ENCODE results near the gene NME4. TPM values are rescaled to one million over a fixed set of nuclear protein-coding genes. Genes with fewer than 3 reads are reported as not detected.
A peak's percentile ranks its signal among the peaks of the same experiment; 100 is the strongest.
"Not testable (repeated sequence)": the region's sequence is repeated elsewhere in the genome, so short reads cannot be mapped to it uniquely, and the experiment has no call there.

NME4 gene
- total RNA-seq, 1 experiment from 2014 or later = 140 TPM

DNA sequence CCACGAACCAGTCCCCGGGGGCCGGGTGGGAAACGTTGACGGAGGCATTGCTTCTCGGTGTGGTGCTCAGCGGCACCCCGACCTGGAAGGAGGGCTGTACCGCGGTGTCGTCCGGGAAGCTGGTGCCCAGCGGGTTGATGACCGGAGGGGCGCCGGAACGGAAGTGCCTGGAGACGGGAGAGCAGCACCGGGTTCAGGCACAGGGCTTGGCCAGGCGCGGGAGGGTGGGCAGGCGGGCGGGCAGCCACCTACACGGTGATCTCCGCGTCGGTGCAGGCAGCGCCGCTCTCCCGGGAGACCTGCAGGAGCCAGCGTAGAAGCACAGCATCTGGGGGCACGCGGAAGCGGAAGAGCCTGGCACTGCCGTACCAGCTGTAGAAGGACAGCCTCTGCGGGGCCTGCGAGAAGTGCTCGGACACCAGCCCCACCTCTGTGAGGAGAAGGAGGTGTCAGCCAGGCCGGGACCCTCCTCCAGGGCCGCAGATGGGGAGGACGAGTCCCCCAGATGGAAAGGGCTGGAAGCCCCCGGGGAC is 19.5 kb upstream of the NME4 start:
- no peak overlapping the region for H3K4me3 Mint-ChIP-seq (ENCODE audit: unreplicated experiment)
- H3K36me3 Mint-ChIP-seq (ENCODE audit: insufficient read depth, unreplicated experiment) = peaks cover 20% of the 10 kb centered on the region
- POLR2A ChIA-PET = no interaction called here
- H3K27ac Mint-ChIP-seq (ENCODE audit: unreplicated experiment) = no peak overlapping the region
- Histone ChIP-seq H3K4me3 (ENCODE audit: low read depth, low read length) (no peak overlapping the region), H3K9me3 (no peaks in the 10 kb centered on the region), H3K36me3 (ENCODE audit: control insufficient read depth, insufficient read depth, low read length) (no peaks in the 10 kb centered on the region; the same call in none of the 2 replicates), H3K27me3 (replicated peaks; ENCODE audit: control insufficient read depth, insufficient read depth, low read length) (no peaks in the 10 kb centered on the region), H3K4me1 (no peaks in the 10 kb centered on the region)
- H3K4me1 Mint-ChIP-seq (ENCODE audit: low read depth, unreplicated experiment) = no peaks in the 10 kb centered on the region
- intact Hi-C loops (cut with micrococcal nuclease; ENCODE audit: unreplicated experiment) = no loop called here
- TF ChIP-seq, protein P1, sequence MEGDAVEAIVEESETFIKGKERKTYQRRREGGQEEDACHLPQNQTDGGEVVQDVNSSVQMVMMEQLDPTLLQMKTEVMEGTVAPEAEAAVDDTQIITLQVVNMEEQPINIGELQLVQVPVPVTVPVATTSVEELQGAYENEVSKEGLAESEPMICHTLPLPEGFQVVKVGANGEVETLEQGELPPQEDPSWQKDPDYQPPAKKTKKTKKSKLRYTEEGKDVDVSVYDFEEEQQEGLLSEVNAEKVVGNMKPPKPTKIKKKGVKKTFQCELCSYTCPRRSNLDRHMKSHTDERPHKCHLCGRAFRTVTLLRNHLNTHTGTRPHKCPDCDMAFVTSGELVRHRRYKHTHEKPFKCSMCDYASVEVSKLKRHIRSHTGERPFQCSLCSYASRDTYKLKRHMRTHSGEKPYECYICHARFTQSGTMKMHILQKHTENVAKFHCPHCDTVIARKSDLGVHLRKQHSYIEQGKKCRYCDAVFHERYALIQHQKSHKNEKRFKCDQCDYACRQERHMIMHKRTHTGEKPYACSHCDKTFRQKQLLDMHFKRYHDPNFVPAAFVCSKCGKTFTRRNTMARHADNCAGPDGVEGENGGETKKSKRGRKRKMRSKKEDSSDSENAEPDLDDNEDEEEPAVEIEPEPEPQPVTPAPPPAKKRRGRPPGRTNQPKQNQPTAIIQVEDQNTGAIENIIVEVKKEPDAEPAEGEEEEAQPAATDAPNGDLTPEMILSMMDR (IDR thresholded peaks at IDR 0.05; ENCODE audit: insufficient read depth in 1 of 2, low read depth in 1 of 2, low read length in 1 of 2, severe bottlenecking in 1 of 2, unreplicated experiment in 1 of 2) = no peak
- no peaks in the 10 kb centered on the region for H3K27me3 Mint-ChIP-seq (ENCODE audit: insufficient read depth, unreplicated experiment)
- H3K9me3 Mint-ChIP-seq (ENCODE audit: unreplicated experiment) = no peaks in the 10 kb centered on the region
- BruUV-seq (replicated peaks) = no TSS peak
- no peak for DNase-seq
- CTCF ChIA-PET = no interaction called here

DNA sequence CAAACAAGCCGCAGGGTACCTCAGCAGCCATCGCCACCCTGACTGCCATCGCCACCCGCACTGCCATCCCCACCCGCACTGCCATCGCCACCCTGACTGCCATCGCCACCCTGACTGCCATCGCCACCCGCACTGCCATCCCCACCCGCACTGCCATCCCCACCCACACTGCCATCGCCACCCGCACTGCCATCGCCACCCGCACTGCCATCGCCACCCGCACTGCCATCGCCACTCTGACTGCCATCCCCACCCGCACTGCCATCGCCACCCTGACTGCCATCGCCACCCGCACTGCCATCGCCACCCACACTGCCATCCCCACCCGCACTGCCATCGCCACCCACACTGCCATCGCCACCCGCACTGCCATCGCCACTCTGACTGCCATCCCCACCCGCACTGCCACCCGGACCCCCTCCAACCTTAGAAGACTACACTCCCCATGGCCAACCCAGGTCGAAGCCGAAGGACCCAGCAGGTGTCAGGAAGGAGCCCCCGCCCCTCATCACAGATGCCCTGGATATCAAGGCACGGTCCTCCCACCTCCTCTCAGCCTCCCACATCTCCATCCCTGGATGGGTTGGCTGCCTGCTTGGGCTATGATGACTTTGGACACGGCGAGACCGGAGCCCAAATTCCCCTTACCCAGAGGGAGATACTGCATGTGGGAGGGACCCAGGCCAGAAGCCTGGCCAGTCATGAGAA is 18.7 kb upstream of the NME4 start:
- H3K27me3 ChIP-seq (replicated peaks; ENCODE audit: control insufficient read depth, insufficient read depth, low read length); H3K4me3 ChIP-seq (ENCODE audit: low read depth, low read length); POLR2A ChIA-PET; intact Hi-C loops (cut with micrococcal nuclease; ENCODE audit: unreplicated experiment); BruUV-seq (replicated peaks); H3K4me1 ChIP-seq; CTCF ChIA-PET; H3K27ac Mint-ChIP-seq (ENCODE audit: unreplicated experiment); H3K36me3 ChIP-seq (ENCODE audit: control insufficient read depth, insufficient read depth, low read length); H3K4me3 Mint-ChIP-seq (ENCODE audit: unreplicated experiment); H3K9me3 ChIP-seq; H3K27me3 Mint-ChIP-seq (ENCODE audit: insufficient read depth, unreplicated experiment); H3K4me1 Mint-ChIP-seq (ENCODE audit: low read depth, unreplicated experiment); H3K9me3 Mint-ChIP-seq (ENCODE audit: unreplicated experiment): not testable (repeated sequence)
- peaks cover 20% of the 10 kb centered on the region for H3K36me3 Mint-ChIP-seq (ENCODE audit: insufficient read depth, unreplicated experiment)
- DNase-seq = peak in 1 of 2 experiments; percentile 27

DNA sequence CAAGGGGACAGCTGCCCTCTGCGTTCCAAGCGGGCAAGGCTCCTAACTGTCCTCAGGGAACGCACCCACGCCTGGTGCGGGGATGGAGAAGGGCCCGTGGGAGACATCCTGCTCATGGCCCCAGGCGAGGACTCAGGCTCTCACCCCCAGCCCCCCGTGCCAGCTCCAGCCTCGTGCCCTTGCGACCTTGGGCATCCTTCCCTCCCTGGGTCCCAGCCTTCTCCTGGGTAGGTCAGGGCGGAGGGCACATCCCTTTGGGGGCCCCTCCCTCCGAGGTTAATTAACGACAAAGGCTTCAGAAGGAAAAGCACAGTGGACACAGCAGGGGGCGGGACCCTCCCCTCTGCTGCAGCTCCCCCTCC is 18.2 kb upstream of the NME4 start:
- Mint-ChIP-seq H3K4me3 (ENCODE audit: unreplicated experiment) (no peak overlapping the region), H3K27ac (ENCODE audit: unreplicated experiment) (no peak overlapping the region), H3K9me3 (ENCODE audit: unreplicated experiment) (no peaks in the 10 kb centered on the region), H3K36me3 (ENCODE audit: insufficient read depth, unreplicated experiment) (peaks cover 20% of the 10 kb centered on the region), H3K27me3 (ENCODE audit: insufficient read depth, unreplicated experiment) (no peaks in the 10 kb centered on the region), H3K4me1 (ENCODE audit: low read depth, unreplicated experiment) (no peaks in the 10 kb centered on the region)
- no peaks in the 10 kb centered on the region for H3K4me1 ChIP-seq
- no TSS peak for BruUV-seq (replicated peaks)
- no peaks in the 10 kb centered on the region; the same call in none of the 2 replicates for H3K36me3 ChIP-seq (ENCODE audit: control insufficient read depth, insufficient read depth, low read length)
- no peaks in the 10 kb centered on the region for H3K27me3 ChIP-seq (replicated peaks; ENCODE audit: control insufficient read depth, insufficient read depth, low read length)
- no peaks in the 10 kb centered on the region for H3K9me3 ChIP-seq
- TF ChIP-seq, protein P1 (IDR thresholded peaks at IDR 0.05; ENCODE audit: insufficient read depth in 1 of 2, low read depth in 1 of 2, low read length in 1 of 2, severe bottlenecking in 1 of 2, unreplicated experiment in 1 of 2) = no peak
- DNase-seq = peak in 1 of 2 experiments; percentile 26
- intact Hi-C loops (cut with micrococcal nuclease; ENCODE audit: unreplicated experiment) = no loop called here
- H3K4me3 ChIP-seq (ENCODE audit: low read depth, low read length) = no peak overlapping the region
- CTCF ChIA-PET = no interaction called here
- POLR2A ChIA-PET = no interaction called here

All from Caco-2 (cell line).